ENCODE results near the gene SHROOM2.

SHROOM2 gene

GRCh38 chrX:9873952-9874351, 87.7 kb downstream of the SHROOM2 start:
- no peak overlapping the region for H3K27ac ChIP-seq
- peak; percentile 79 for TF ChIP-seq CTCF (conservative IDR thresholded peaks at IDR 0.05)

- H3K27ac ChIP-seq = no peak overlapping the region
- no peak for TF ChIP-seq CTCF (conservative IDR thresholded peaks at IDR 0.05)
These were observed 88.3 kb downstream of the SHROOM2 start for GRCh38 chrX:9874483-9874882.

- no peak for TF ChIP-seq CTCF (conservative IDR thresholded peaks at IDR 0.05)
These were observed 89.6 kb downstream of the SHROOM2 start for GRCh38 chrX:9875801-9876200.

GRCh38 chrX:9876201-9876600, 90.0 kb downstream of the SHROOM2 start:
- TF ChIP-seq CTCF (conservative IDR thresholded peaks at IDR 0.05) = no peak
- H3K27ac ChIP-seq = no peak overlapping the region

More at GRCh38 chrX:9875801-9876200, 89.6 kb downstream of the SHROOM2 start:
- no peak overlapping the region for H3K27ac ChIP-seq

- no peak overlapping the region for H3K27ac ChIP-seq
- no peak for TF ChIP-seq CTCF (conservative IDR thresholded peaks at IDR 0.05)
These were observed 92.1 kb downstream of the SHROOM2 start for GRCh38 chrX:9878146-9878820.

- no peak for TF ChIP-seq CTCF (conservative IDR thresholded peaks at IDR 0.05)
- no peak overlapping the region for H3K27ac ChIP-seq
These were observed 94.0 kb downstream of the SHROOM2 start for GRCh38 chrX:9880237-9880636.

GRCh38 chrX:9880870-9881269, 94.6 kb downstream of the SHROOM2 start:
- TF ChIP-seq CTCF (conservative IDR thresholded peaks at IDR 0.05) = no peak
- no peak overlapping the region for H3K27ac ChIP-seq
